RPMI7951 (cell line): Measurements from ENCODE around the gene BMS1. TPM values are rescaled to one million over a fixed set of nuclear protein-coding genes. Genes with fewer than 3 reads are reported as not detected.
A peak's percentile ranks its signal among the peaks of the same experiment; 100 is the strongest.
"Not testable (repeated sequence)": the region's sequence is repeated elsewhere in the genome, so short reads cannot be mapped to it uniquely, and the experiment has no call there.

Source experiments
- DNase-seq: peaks from one replicate; pipeline ENCODE4 v3.0.0-alpha.2; 2012; ENCODE audit warnings: low read depth
- total RNA-seq: library from RNA; depleted of rRNA; stranded (reverse); fragments of >200 nt; shearing (Covaris generic); gene quantifications from 2 replicates; pipeline ENCODE4 v1.2.3, GENCODE V29; 2014

The BMS1 gene
- total RNA-seq, 1 experiment from 2014 or later: 10.3 TPM

- no peak for DNase-seq
Observed at GRCh38 chr10:42795701-42796100, 13.1 kb downstream of the BMS1 start.

GRCh38 chr10:42801135-42801534 is 18.5 kb downstream of the BMS1 start:
- DNase-seq: no peak

DNA sequence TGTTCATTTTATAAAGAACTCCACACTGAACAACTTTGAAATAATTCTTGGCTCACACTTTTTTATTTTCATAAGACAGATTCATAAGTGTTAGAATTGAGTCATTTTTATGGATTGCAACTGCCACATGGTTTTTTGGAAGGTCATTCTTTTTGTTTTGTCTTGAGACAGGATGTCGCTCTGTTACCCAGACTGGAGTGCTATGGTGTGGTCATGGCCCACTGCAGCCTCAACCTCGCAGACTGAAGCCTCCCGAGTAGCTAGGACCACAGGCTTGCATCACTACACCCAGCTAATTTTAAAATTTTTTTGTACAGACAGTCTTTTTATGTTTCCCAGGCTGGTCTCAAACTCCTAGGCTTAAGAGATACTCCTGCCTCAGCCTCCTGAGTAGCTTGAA is 20.3 kb downstream of the BMS1 start:
- DNase-seq: no peak

- no peak for DNase-seq
Observed at GRCh38 chr10:42809676-42810075, 27.1 kb downstream of the BMS1 start.

GRCh38 chr10:42812028-42812427 is 29.4 kb downstream of the BMS1 start:
- DNase-seq: no peak

DNA sequence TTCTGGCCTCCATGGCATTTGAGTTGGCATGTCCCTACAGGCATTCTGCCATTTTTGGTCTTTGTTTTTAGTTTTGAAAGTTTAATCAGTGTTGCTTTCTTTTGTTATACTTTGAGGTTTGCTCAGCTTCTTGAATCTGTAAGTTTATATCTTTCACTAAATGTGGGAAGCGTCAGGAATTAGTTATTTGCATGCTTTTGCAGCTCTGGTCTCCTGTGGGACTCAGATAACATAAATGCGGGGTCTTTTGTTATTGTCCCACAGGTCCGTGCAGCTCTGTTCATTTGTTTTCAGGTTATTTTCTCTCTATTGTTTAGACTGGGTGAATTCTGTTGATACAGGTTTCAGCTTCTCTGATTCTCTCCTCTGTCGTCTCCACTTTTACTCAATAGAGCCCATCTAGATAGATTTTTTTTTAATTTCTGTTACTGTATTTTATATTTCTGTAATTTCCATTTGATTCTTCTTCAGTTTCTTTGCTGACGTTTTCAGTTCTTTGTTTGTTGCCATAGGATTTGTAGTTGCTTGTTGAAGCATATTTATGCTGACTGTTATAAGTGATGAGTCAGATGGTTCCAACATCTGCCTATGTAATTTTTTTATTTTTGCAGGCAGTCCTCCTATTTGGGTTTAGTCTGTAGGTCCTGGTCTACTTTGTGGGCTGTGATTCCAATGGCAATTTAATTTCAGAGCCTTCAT is 31.5 kb downstream of the BMS1 start:
- DNase-seq: not testable (repeated sequence)

DNA sequence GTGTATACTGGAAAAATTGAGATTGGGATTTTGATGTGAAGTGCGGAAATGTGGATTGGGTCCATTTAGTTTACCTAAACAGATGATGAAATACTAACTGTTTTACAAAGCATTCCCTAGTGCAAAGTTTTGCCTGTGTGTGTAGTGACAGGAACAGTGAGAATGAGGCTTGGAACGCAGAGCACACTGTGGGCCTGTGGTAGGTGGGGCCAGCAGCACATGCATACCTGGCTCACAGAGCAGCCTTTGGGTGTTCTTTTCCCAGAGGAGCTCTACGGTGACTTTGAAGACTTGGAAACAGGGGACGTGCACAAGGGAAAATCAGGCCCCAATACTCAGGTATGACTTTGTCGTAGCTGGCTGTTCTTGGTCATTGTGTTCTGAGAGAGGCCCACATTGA is 33.7 kb downstream of the BMS1 start:
- DNase-seq: not testable (repeated sequence)

DNA sequence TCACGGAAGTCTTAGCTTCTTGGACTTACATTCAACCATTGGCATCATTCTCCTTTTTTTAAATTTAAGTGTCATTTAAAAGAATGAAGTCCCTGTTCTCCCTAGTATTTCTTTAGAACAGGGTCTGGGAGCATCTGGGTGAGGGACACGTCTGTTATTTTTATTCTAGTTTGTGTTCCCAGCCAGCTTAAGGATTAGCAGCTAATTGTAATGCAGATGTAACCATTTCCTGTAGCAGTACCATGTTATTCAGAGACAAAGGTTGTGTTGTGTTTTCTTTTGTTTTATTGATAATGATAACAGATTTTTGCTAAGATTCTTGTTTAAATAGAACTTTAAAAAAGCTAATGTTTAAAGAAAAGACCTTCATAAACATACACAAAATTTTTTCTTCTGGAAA is 34.3 kb downstream of the BMS1 start:
- no peak for DNase-seq

- DNase-seq: not testable (repeated sequence)
Observed at GRCh38 chr10:42817417-42817816, 34.8 kb downstream of the BMS1 start.

GRCh38 chr10:42826759-42827158 is 44.2 kb downstream of the BMS1 start:
- not testable (repeated sequence) for DNase-seq

DNA sequence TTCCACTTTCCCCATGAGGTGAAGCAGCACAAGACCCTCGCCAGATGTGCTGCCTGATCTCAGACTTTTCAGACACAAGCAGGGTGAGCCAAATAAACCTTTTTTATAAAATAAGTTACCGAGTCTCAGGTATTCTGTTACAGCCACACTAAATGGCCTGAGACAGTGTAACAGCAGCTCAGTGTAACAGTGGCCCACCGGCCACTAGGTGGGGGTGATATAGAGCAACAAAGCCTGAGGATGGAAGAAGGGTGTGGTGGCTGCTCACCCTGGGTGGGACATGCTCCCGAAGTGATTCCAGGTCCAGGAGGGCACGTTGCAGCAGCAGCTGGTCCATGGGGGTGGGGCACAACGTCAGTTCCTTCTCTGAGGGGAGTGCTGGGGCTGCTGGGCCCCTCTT is 44.6 kb downstream of the BMS1 start:
- no peak for DNase-seq

DNA sequence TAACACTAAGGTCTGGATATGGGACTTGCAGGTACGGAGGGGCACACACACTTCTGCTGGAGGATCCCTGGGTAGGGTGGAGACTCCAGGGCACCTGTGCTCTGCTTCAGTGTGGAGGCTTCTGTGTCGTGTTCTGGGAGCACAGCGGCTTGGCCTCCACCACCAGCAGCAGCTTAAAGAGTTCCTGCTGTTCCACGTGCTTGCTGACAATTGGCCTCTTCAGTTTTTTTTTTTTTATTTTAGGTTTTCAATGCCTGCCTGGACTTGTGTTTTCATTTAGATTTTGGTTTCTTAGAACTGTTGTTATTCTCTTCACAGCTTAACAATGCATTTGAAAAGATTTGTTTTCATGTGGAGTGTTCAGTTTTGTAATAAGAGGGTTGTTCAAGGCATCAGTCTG is 45.8 kb downstream of the BMS1 start:
- not testable (repeated sequence) for DNase-seq

- DNase-seq: no peak
Observed at GRCh38 chr10:42830237-42830636, 47.6 kb downstream of the BMS1 start.

- no peak for DNase-seq
Observed at GRCh38 chr10:42836096-42836495, 53.5 kb downstream of the BMS1 start.

- no peak for DNase-seq
Observed at GRCh38 chr10:42836771-42837468, 54.3 kb downstream of the BMS1 start.

DNA sequence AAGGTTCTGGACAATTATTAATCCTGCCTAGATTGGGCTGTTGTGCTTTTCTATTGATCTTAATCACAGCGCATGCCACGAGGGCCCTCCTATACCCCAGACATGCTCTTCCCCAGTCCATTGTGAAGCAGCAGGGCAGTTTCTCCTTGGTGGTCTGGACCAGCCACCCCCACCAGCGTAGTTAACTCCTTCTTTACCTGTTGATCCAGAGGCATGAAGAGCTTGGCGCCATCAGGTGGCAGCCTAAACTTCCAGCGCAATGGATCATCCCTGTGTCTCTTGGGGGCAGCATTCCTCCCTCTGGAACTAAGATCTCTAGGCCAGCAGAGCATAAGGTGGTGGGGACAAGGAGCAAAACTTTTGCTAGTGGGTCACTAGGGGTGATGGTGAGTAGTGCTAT is 62.2 kb downstream of the BMS1 start:
- not testable (repeated sequence) for DNase-seq

GRCh38 chr10:42847261-42847660 is 64.7 kb downstream of the BMS1 start:
- not testable (repeated sequence) for DNase-seq

GRCh38 chr10:42850931-42851330 is 68.3 kb downstream of the BMS1 start:
- no peak for DNase-seq

GRCh38 chr10:42859256-42859655 is 76.7 kb downstream of the BMS1 start:
- DNase-seq: no peak

- DNase-seq: not testable (repeated sequence)
Observed at GRCh38 chr10:42860016-42860415, 77.4 kb downstream of the BMS1 start.

DNA sequence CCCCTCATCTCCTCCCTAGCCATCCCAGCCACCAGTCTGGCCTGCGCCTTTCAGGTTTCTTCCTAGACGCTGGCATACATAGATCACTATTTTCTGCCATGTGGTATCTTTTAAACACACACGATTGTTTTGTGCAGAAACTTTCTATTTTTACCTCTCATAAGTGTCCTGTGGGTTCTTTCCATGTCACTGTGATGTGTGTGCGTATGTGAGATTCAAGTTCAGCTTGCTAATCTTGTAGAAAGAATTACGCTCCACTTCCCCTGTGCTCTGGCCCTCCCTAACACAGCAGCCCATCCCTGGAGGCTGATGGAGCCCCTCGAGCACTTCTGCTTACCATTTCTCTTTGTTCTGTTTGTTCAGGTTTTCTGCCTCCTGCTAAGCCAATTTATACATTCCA is 80.2 kb downstream of the BMS1 start:
- DNase-seq: not testable (repeated sequence)

DNA sequence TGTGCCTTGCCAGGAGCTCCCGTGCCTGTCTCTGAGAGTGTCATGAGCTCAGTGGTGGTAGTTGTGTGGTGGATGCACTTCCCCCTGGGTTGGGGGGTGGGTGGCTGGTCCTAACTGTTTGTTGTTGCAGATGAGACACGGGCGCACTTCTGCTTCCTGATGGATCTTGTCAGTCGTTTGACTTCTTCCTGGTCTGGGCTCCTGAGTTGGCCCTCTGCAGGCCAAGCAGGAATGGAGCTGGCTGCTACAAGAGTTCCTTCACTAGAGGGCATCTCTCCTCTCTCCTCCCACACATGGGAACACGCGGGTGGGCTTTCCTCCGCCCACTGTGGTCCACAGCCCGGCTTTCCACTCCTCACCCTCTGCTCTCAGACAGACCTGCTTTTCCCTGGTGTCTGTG is 82.0 kb downstream of the BMS1 start:
- DNase-seq: peak; percentile 10

GRCh38 chr10:42865716-42866114 is 83.1 kb downstream of the BMS1 start:
- no peak for DNase-seq
